ENCODE data around the gene AZU1.
"Not testable (repeated sequence)": the region's sequence is repeated elsewhere in the genome, so short reads cannot be mapped to it uniquely, and the experiment has no call there.

Gene AZU1

GRCh38 chr19:831407-832369 is 4.1 kb downstream of the AZU1 start:
- no peak for DNase-seq (ENCODE audit: low spot score in 2 of 2)
- no peak overlapping the region for H3K4me3 Mint-ChIP-seq
- H3K27ac Mint-ChIP-seq = no peak overlapping the region
- ATAC-seq = peak; percentile 19
- H3K4me1 Mint-ChIP-seq = no peaks in the 10 kb centered on the region
- no peaks in the 10 kb centered on the region for H3K36me3 Mint-ChIP-seq
- H3K9me3 Mint-ChIP-seq = no peaks in the 10 kb centered on the region

- Mint-ChIP-seq H3K9me3 (no peaks in the 10 kb centered on the region), H3K4me3 (no peak overlapping the region), H3K27ac (no peak overlapping the region), H3K4me1 (no peaks in the 10 kb centered on the region), H3K36me3 (peaks cover 4% of the 10 kb centered on the region)
- DNase-seq (ENCODE audit: low spot score in 2 of 2) (no peak), ATAC-seq (no peak)
Observed at GRCh38 chr19:834216-834615, 6.6 kb downstream of the AZU1 start.

GRCh38 chr19:835210-835810 is 7.7 kb downstream of the AZU1 start:
- Mint-ChIP-seq H3K27ac (no peak overlapping the region), H3K4me3 (no peak overlapping the region), H3K36me3 (peaks cover 6% of the 10 kb centered on the region), H3K9me3 (no peaks in the 10 kb centered on the region), H3K4me1 (no peaks in the 10 kb centered on the region)
- no peak for ATAC-seq
- no peak for DNase-seq (ENCODE audit: low spot score in 2 of 2)

GRCh38 chr19:840519-841206 is 13.0 kb downstream of the AZU1 start, which contains the start of gene PRTN3:
PRTN3 (plus strand) TSS chr19:840999; CDS start chr19:841009, 10 bp downstream.
- no peak within 1 kb of the TSS for H3K27ac Mint-ChIP-seq
- peaks cover 3% of the 10 kb centered on the region for H3K9me3 Mint-ChIP-seq
- ATAC-seq (no peak), DNase-seq (ENCODE audit: low spot score in 2 of 2) (no peak)
- peaks cover 12% of the 10 kb centered on the region for H3K4me1 Mint-ChIP-seq
- H3K4me3 Mint-ChIP-seq = no peak within 1 kb of the TSS
- peaks cover 12% of the 10 kb centered on the region for H3K36me3 Mint-ChIP-seq

- peaks cover 12% of the 10 kb centered on the region for H3K4me1 Mint-ChIP-seq
- not testable (repeated sequence) for H3K27ac Mint-ChIP-seq; DNase-seq (ENCODE audit: low spot score in 2 of 2); ATAC-seq; H3K9me3 Mint-ChIP-seq; H3K4me3 Mint-ChIP-seq
- peaks cover 12% of the 10 kb centered on the region for H3K36me3 Mint-ChIP-seq
Observed at GRCh38 chr19:842802-843179, 15.2 kb downstream of the AZU1 start.

GRCh38 chr19:843180-843835 is 15.7 kb downstream of the AZU1 start:
- Mint-ChIP-seq H3K27ac (no peak overlapping the region), H3K4me1 (peaks cover 12% of the 10 kb centered on the region), H3K36me3 (peaks cover 12% of the 10 kb centered on the region), H3K4me3 (no peak overlapping the region), H3K9me3 (peaks cover 3% of the 10 kb centered on the region)
- ATAC-seq (peak; percentile 42), DNase-seq (ENCODE audit: low spot score in 2 of 2) (no peak)

- Mint-ChIP-seq H3K27ac (no peak overlapping the region), H3K4me1 (peaks cover 12% of the 10 kb centered on the region), H3K36me3 (peaks cover 10% of the 10 kb centered on the region), H3K9me3 (peaks cover 3% of the 10 kb centered on the region), H3K4me3 (no peak overlapping the region)
- ATAC-seq (no peak), DNase-seq (ENCODE audit: low spot score in 2 of 2) (no peak)
Observed at GRCh38 chr19:843836-844545, 16.4 kb downstream of the AZU1 start.

GRCh38 chr19:844546-844971 is 16.9 kb downstream of the AZU1 start:
- peaks cover 6% of the 10 kb centered on the region for H3K36me3 Mint-ChIP-seq
- DNase-seq (ENCODE audit: low spot score in 2 of 2) (no peak), ATAC-seq (peak; percentile 40)
- peaks cover 3% of the 10 kb centered on the region for H3K9me3 Mint-ChIP-seq
- H3K4me3 Mint-ChIP-seq = no peak overlapping the region
- no peak overlapping the region for H3K27ac Mint-ChIP-seq
- H3K4me1 Mint-ChIP-seq = peaks cover 12% of the 10 kb centered on the region

GRCh38 chr19:845707-846521 is 18.3 kb downstream of the AZU1 start:
- Mint-ChIP-seq H3K27ac (no peak overlapping the region), H3K4me1 (peaks cover 12% of the 10 kb centered on the region), H3K4me3 (no peak overlapping the region), H3K36me3 (peaks cover 6% of the 10 kb centered on the region), H3K9me3 (peaks cover 3% of the 10 kb centered on the region)
- no peak for DNase-seq (ENCODE audit: low spot score in 2 of 2)
- no peak for ATAC-seq

GRCh38 chr19:848386-848921 is 20.8 kb downstream of the AZU1 start:
- no peak overlapping the region for H3K27ac Mint-ChIP-seq
- no peak overlapping the region for H3K4me3 Mint-ChIP-seq
- H3K36me3 Mint-ChIP-seq = no peaks in the 10 kb centered on the region
- peaks cover 6% of the 10 kb centered on the region for H3K4me1 Mint-ChIP-seq
- no peaks in the 10 kb centered on the region for H3K9me3 Mint-ChIP-seq
- DNase-seq (ENCODE audit: low spot score in 2 of 2) (no peak), ATAC-seq (no peak)

GRCh38 chr19:849195-849594 is 21.6 kb downstream of the AZU1 start:
- H3K9me3 Mint-ChIP-seq, H3K4me3 Mint-ChIP-seq, ATAC-seq: not testable (repeated sequence)

GRCh38 chr19:850221-850978 is 22.8 kb downstream of the AZU1 start:
- H3K4me3 Mint-ChIP-seq = no peak overlapping the region
- DNase-seq (ENCODE audit: low spot score in 2 of 2) (no peak), ATAC-seq (peak; percentile 51)
- no peaks in the 10 kb centered on the region for H3K36me3 Mint-ChIP-seq
- no peak overlapping the region for H3K27ac Mint-ChIP-seq
- H3K4me1 Mint-ChIP-seq = no peaks in the 10 kb centered on the region
- no peaks in the 10 kb centered on the region for H3K9me3 Mint-ChIP-seq

More at GRCh38 chr19:849195-849594, 21.6 kb downstream of the AZU1 start:
- H3K27ac Mint-ChIP-seq; H3K4me1 Mint-ChIP-seq; DNase-seq (ENCODE audit: low spot score in 2 of 2); H3K36me3 Mint-ChIP-seq: not testable (repeated sequence)

- no peaks in the 10 kb centered on the region for H3K4me1 Mint-ChIP-seq
- DNase-seq (ENCODE audit: low spot score in 2 of 2) = no peak
- H3K27ac Mint-ChIP-seq = no peak overlapping the region
- no peaks in the 10 kb centered on the region for H3K36me3 Mint-ChIP-seq
- no peak overlapping the region for H3K4me3 Mint-ChIP-seq
- ATAC-seq = no peak
- H3K9me3 Mint-ChIP-seq = no peaks in the 10 kb centered on the region
Observed at GRCh38 chr19:850979-851335, 23.3 kb downstream of the AZU1 start.
